RWPE2 (cell line): ENCODE data around the gene ST7.

Source experiments
- ATAC-seq: fragments of 200-7000 bp; cut with Tn5 transposase; 3 replicates; pipeline ENCODE4 v1.9.1; 2021; ENCODE audit warnings: low read depth
- DNase-seq: peaks from one replicate; pipeline ENCODE4 v3.0.0-alpha.2; 2020; ENCODE audit warnings: low spot score
- H3K27ac ChIP-seq: fragments of 450-650 bp; 2 replicates; pipeline ENCODE4 v1.5.1; 2017; ENCODE audit warnings: mild to moderate bottlenecking; ENCODE audit not compliant: poor library complexity, severe bottlenecking
- H3K27me3 ChIP-seq: fragments of 250-450 bp; sonication (Bioruptor Pico); 2 replicates; pipeline ENCODE4 v1.5.1; 2021; ENCODE audit warnings: mild to moderate bottlenecking, moderate library complexity; ENCODE audit not compliant: insufficient read depth, poor library complexity, severe bottlenecking
- H3K36me3 ChIP-seq: fragments of 250-450 bp; sonication (Bioruptor Pico); 2 replicates; pipeline ENCODE4 v1.5.1; 2020; ENCODE audit warnings: low read depth, mild to moderate bottlenecking, moderate library complexity
- H3K4me1 ChIP-seq: fragments of 250-450 bp; sonication (Bioruptor Pico); 2 replicates; pipeline ENCODE4 v1.5.1; 2021; ENCODE audit warnings: mild to moderate bottlenecking, moderate library complexity; ENCODE audit not compliant: insufficient read depth, poor library complexity, severe bottlenecking
- H3K4me3 ChIP-seq: fragments of 250-450 bp; sonication (Bioruptor Pico); 2 replicates; pipeline ENCODE4 v1.5.1; 2021; ENCODE audit warnings: mild to moderate bottlenecking, moderate library complexity; ENCODE audit not compliant: severe bottlenecking
- H3K9me3 ChIP-seq: fragments of 250-450 bp; sonication (Bioruptor Pico); 2 replicates; pipeline ENCODE4 v1.5.1; 2021; ENCODE audit warnings: mild to moderate bottlenecking, moderate library complexity; ENCODE audit not compliant: severe bottlenecking
- CTCF ChIP-seq: fragments of 450-650 bp; IDR thresholded peaks from one replicate; pipeline ENCODE4 v1.5.1; 2017; ENCODE audit warnings: mild to moderate bottlenecking, moderate library complexity; ENCODE audit not compliant: poor library complexity, severe bottlenecking

The ST7 gene

GRCh38 chr7:116980354-116980753 is 27.1 kb downstream of the ST7 start:
- H3K9me3 ChIP-seq, result no peaks in the 10 kb centered on the region
- no peaks in the 10 kb centered on the region for H3K27me3 ChIP-seq
- no peaks in the 10 kb centered on the region for H3K36me3 ChIP-seq
- no peak overlapping the region for H3K27ac ChIP-seq
- no peak overlapping the region for H3K4me3 ChIP-seq
- no peak for TF ChIP-seq CTCF
- ATAC-seq (no peak), DNase-seq (no peak)
- H3K4me1 ChIP-seq, result peaks cover 10% of the 10 kb centered on the region

- no peak for TF ChIP-seq CTCF
These were observed 28.6 kb downstream of the ST7 start for GRCh38 chr7:116981939-116982338.

GRCh38 chr7:116984511-116984910 is 31.2 kb downstream of the ST7 start:
- no peak overlapping the region for H3K27ac ChIP-seq
- no peaks in the 10 kb centered on the region for H3K27me3 ChIP-seq
- peak; percentile 13; the same call in 1 of the 3 replicates for ATAC-seq
- no peaks in the 10 kb centered on the region for H3K36me3 ChIP-seq
- no peak for TF ChIP-seq CTCF
- H3K4me1 ChIP-seq, result peaks cover 4% of the 10 kb centered on the region
- no peak for DNase-seq
- no peaks in the 10 kb centered on the region for H3K9me3 ChIP-seq
- H3K4me3 ChIP-seq, result no peak overlapping the region

More at GRCh38 chr7:116981939-116982338, 28.6 kb downstream of the ST7 start:
- peaks cover 6% of the 10 kb centered on the region for H3K4me1 ChIP-seq
- H3K9me3 ChIP-seq, result no peaks in the 10 kb centered on the region
- H3K27ac ChIP-seq, result no peak overlapping the region
- ATAC-seq, result no peak
- H3K36me3 ChIP-seq, result no peaks in the 10 kb centered on the region
- DNase-seq, result no peak
- H3K27me3 ChIP-seq, result no peaks in the 10 kb centered on the region
- H3K4me3 ChIP-seq, result no peak overlapping the region

- Histone ChIP-seq H3K27ac (no peak overlapping the region), H3K4me1 (peaks cover 4% of the 10 kb centered on the region), H3K4me3 (no peak overlapping the region), H3K27me3 (no peaks in the 10 kb centered on the region), H3K9me3 (no peaks in the 10 kb centered on the region), H3K36me3 (no peaks in the 10 kb centered on the region)
- DNase-seq (no peak), ATAC-seq (peak; percentile 65)
- peak; percentile 79 for TF ChIP-seq CTCF
These were observed 31.6 kb downstream of the ST7 start for GRCh38 chr7:116984917-116985316.

GRCh38 chr7:116985575-116985974 is 32.3 kb downstream of the ST7 start:
- Histone ChIP-seq H3K27me3 (no peaks in the 10 kb centered on the region), H3K4me1 (peaks cover 4% of the 10 kb centered on the region), H3K36me3 (no peaks in the 10 kb centered on the region), H3K9me3 (no peaks in the 10 kb centered on the region), H3K27ac (no peak overlapping the region), H3K4me3 (no peak overlapping the region)
- no peak for TF ChIP-seq CTCF
- ATAC-seq, result no peak
- no peak for DNase-seq
